ENCODE results near the gene CST7. TPM values are rescaled to one million over a fixed set of nuclear protein-coding genes. Genes with fewer than 3 reads are reported as not detected.

Gene CST7
- total and polyA plus RNA-seq, 3 donors from 2014 or later = 0.56 to 4.1 TPM; not detected in 1

DNA sequence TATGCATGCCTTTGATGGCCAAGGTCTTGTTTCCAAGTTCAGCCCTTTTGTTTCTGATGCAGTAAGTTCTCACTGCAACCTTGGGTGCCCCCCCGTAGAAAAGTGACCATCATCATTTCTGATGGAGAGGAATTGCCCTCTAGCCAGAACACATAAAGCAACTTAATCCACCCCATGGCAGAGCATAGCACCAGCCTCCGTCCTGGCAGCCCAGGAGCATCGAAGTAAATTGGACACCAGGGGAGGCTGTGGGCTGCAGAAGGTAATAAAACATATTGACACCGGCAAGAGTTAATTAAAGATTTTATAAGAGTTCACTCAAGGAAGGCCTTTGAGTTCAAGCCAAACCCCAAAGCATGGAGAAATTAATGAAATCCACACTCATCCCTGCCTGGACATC is 39.2 kb upstream of the CST7 start:
- no peak for DNase-seq
- no peaks in the 10 kb centered on the region for H3K27me3 ChIP-seq
- TF ChIP-seq POLR2A (IDR thresholded peaks at IDR 0.05) = no peak
- TF ChIP-seq, protein P1, sequence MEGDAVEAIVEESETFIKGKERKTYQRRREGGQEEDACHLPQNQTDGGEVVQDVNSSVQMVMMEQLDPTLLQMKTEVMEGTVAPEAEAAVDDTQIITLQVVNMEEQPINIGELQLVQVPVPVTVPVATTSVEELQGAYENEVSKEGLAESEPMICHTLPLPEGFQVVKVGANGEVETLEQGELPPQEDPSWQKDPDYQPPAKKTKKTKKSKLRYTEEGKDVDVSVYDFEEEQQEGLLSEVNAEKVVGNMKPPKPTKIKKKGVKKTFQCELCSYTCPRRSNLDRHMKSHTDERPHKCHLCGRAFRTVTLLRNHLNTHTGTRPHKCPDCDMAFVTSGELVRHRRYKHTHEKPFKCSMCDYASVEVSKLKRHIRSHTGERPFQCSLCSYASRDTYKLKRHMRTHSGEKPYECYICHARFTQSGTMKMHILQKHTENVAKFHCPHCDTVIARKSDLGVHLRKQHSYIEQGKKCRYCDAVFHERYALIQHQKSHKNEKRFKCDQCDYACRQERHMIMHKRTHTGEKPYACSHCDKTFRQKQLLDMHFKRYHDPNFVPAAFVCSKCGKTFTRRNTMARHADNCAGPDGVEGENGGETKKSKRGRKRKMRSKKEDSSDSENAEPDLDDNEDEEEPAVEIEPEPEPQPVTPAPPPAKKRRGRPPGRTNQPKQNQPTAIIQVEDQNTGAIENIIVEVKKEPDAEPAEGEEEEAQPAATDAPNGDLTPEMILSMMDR (IDR thresholded peaks at IDR 0.05) = no peak
- WGBS, 2 donors = 75 to 80% methylated on average over 4 of the region's 4 CpGs
- intact Hi-C loops (cut with DNase I; ENCODE audit: low total_unique reads) = no loop called here
- H3K4me3 ChIP-seq = no peak overlapping the region
- H3K4me1 ChIP-seq = no peaks in the 10 kb centered on the region
- H3K9me3 ChIP-seq = no peaks in the 10 kb centered on the region
- H3K27ac ChIP-seq = no peak overlapping the region
- H3K36me3 ChIP-seq (ENCODE audit: low read depth, missing control alignments) = no peaks in the 10 kb centered on the region

DNA sequence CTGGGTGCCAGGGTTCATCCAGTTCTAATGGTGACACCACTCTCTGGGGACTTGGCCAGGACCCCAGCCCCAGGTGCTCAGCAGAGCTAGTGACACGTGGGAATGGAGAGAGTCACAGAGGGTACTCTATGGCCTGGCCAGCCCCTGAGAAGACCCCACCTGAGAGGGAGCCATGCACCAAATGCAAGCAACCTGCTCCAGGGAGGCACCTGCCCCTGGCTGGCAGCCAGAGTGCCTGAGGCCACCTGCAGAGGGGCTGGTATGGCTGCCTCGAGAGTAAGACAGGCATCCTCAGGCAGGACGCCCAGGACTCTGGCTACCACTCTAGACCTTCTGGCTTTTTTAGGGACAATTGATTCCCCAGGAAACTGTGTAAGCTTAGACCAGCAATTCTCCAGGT is 38.6 kb upstream of the CST7 start:
- Histone ChIP-seq H3K27ac (no peak overlapping the region), H3K27me3 (no peaks in the 10 kb centered on the region), H3K9me3 (no peaks in the 10 kb centered on the region), H3K4me1 (no peaks in the 10 kb centered on the region), H3K36me3 (ENCODE audit: low read depth, missing control alignments) (no peaks in the 10 kb centered on the region), H3K4me3 (no peak overlapping the region)
- TF ChIP-seq, protein P1 (IDR thresholded peaks at IDR 0.05) = no peak
- no peak for TF ChIP-seq POLR2A (IDR thresholded peaks at IDR 0.05)
- DNase-seq = no peak
- WGBS, 2 donors = 86 to 100% methylated on average over 1 to 3 of the region's 3 CpGs
- intact Hi-C loops (cut with DNase I; ENCODE audit: low total_unique reads) = no loop called here

DNA sequence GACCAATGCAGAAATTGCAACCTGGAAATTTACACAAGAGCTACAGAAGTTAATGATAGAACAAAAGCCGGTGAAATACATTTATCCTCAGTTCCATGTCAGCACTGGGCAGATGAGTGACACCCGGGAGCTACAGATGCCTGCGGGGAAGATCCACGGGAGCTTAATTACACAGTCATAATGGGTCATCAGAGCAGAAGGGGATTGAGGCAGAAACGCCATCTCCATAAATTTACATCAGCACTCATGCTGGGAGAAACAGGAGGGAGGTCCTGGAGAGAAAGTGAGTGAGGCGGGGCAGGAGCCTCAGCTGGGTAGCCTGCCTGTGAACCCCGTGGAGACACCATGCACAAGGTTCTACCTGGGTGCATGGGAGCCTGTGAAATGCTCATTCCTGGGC is 37.6 kb upstream of the CST7 start:
- WGBS, 2 donors = 73 to 79% methylated on average over 7 of the region's 7 CpGs
- no peak overlapping the region for H3K4me3 ChIP-seq
- no peak for DNase-seq
- TF ChIP-seq POLR2A (IDR thresholded peaks at IDR 0.05) = no peak
- TF ChIP-seq, protein P1 (IDR thresholded peaks at IDR 0.05) = no peak
- H3K4me1 ChIP-seq = no peaks in the 10 kb centered on the region
- no peaks in the 10 kb centered on the region for H3K9me3 ChIP-seq
- no peak overlapping the region for H3K27ac ChIP-seq
- H3K27me3 ChIP-seq = no peaks in the 10 kb centered on the region
- no peaks in the 10 kb centered on the region for H3K36me3 ChIP-seq (ENCODE audit: low read depth, missing control alignments)
- intact Hi-C loops (cut with DNase I; ENCODE audit: low total_unique reads) = no loop called here

DNA sequence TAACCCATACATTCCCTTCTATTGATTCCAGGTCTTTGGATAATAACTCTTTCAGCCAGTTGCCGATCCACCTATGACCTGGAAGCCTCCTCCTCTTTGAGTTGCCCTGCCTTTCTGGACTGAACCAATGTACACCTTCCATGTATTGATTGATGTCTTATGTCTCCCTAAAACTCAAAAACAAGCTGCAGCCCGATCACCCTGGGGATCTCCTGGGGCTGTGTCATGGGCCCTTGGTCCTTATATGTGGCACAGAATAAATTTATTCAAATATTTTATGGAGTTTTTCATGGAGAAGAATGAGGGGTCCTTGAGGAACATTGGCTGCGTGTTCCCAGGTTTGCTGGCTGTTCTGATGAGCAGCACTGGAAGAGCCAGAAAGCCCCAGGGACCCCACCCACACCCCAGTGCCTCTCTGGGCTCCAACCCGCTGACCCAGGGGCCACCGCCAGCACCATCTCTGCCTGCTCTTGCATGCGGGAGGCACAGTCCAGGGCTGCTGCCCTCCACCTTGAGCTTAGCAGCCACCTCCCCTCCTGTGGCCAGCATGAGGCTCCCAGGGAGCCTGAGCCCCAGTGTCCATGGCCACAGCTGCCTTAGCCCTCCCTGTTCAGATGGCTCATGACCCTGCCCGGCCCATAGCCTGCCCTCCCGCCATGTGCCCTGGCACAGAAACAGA is 36.5 kb upstream of the CST7 start:
- Histone ChIP-seq H3K4me1 (no peaks in the 10 kb centered on the region), H3K27ac (no peak overlapping the region), H3K36me3 (ENCODE audit: low read depth, missing control alignments) (no peaks in the 10 kb centered on the region), H3K9me3 (no peaks in the 10 kb centered on the region), H3K4me3 (no peak overlapping the region), H3K27me3 (no peaks in the 10 kb centered on the region)
- 87 to 93% methylated on average over 8 of the region's 8 CpGs for WGBS, 2 donors
- DNase-seq = no peak
- intact Hi-C loops (cut with DNase I; ENCODE audit: low total_unique reads) = no loop called here
- TF ChIP-seq, protein P1 (IDR thresholded peaks at IDR 0.05) = no peak
- no peak for TF ChIP-seq POLR2A (IDR thresholded peaks at IDR 0.05)

DNA sequence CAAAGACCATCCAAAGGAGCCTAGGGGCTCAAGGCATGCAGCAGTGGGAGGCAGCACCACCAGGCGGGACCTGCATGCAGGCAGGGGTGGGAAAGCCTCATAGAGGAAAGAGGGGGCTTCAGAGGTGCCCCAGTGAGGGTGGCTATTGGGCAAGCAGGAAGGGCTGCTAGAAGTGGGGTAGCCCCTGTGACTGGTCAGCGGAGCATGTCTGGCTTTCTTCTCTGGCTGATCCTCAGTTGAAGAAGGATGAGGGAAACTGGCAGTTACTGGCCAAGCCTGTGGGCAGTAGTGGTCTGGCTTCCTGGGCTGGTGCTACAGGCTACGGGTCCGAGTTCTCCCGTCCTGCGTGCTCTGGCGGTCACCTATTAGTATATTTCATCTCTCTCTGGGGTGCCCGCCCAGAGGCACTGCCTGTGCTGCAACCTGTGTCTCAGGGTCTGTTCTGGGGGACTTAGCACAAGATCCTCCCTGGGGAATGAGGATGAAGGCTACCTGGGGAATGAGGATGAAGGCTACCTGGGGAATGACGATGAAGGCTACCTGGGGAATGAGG is 35.9 kb upstream of the CST7 start:
- no peak overlapping the region for H3K27ac ChIP-seq
- no peaks in the 10 kb centered on the region for H3K4me1 ChIP-seq
- WGBS, 2 donors = 92 to 98% methylated on average over 8 to 9 of the region's 9 CpGs
- H3K9me3 ChIP-seq = no peaks in the 10 kb centered on the region
- H3K27me3 ChIP-seq = no peaks in the 10 kb centered on the region
- H3K4me3 ChIP-seq = no peak overlapping the region
- H3K36me3 ChIP-seq (ENCODE audit: low read depth, missing control alignments) = no peaks in the 10 kb centered on the region
- intact Hi-C loops (cut with DNase I; ENCODE audit: low total_unique reads) = no loop called here
- TF ChIP-seq, protein P1 (IDR thresholded peaks at IDR 0.05) = no peak
- TF ChIP-seq POLR2A (IDR thresholded peaks at IDR 0.05) = no peak
- DNase-seq = no peak

Measured in testis (tissue), 3 donors.